ENCODE results near the gene SARDH. TPM values are rescaled to one million over a fixed set of nuclear protein-coding genes. Genes with fewer than 3 reads are reported as not detected.

SARDH gene
- total and polyA plus RNA-seq, 4 donors: 6.9 to 10.5 (median 8.8) TPM

DNA sequence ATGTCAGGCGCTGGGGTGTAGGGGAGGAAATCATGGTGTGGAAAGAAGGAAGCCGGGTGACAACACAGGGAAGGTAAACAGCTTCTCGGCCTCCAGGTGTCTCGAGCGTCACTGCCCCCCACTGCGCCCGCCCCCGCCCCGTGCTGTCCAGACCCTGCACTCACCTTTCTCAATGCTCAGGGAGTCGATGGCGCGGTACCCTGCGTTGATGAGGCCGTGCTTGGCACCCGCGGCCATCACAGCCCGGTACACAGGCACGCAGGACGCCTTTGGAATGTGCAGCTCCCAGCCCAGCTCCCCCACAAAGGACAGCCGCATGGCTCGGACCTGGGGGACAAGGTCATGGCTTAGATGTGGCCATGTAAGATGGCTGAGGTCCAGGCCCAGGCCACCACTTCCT, 66.8 kb downstream of the SARDH start:
- no peaks in the 10 kb centered on the region for H3K27me3 ChIP-seq (ENCODE audit: control insufficient read depth, insufficient read depth, low read length)
- no peak overlapping the region for H3K4me3 ChIP-seq (ENCODE audit: low read depth, low read length)
- peaks cover 13% of the 10 kb centered on the region for H3K4me1 ChIP-seq (ENCODE audit: control insufficient read depth, insufficient read depth, low read length)
- no peaks in the 10 kb centered on the region for H3K9me3 ChIP-seq (ENCODE audit: control insufficient read depth, insufficient read depth, low read length)
- no peak overlapping the region for H3K27ac ChIP-seq (ENCODE audit: low read depth, low read length)
- peaks cover 39% of the 10 kb centered on the region for H3K36me3 ChIP-seq (ENCODE audit: control insufficient read depth, insufficient read depth, low read length)
- 86% methylated on average over 21 of the region's 21 CpGs for WGBS (ENCODE audit: insufficient coverage)
- DNase-seq (ENCODE audit: low read depth in 4 of 6, low spot score in 6 of 6): no peak

GRCh38 chr9:133670466-133670865, 67.7 kb downstream of the SARDH start:
- no peaks in the 10 kb centered on the region for H3K27me3 ChIP-seq (ENCODE audit: control insufficient read depth, insufficient read depth, low read length)
- 88% methylated on average over 15 of the region's 17 CpGs for WGBS (ENCODE audit: insufficient coverage)
- H3K9me3 ChIP-seq (ENCODE audit: control insufficient read depth, insufficient read depth, low read length): no peaks in the 10 kb centered on the region
- H3K36me3 ChIP-seq (ENCODE audit: control insufficient read depth, insufficient read depth, low read length): peaks cover 44% of the 10 kb centered on the region
- DNase-seq (ENCODE audit: low read depth in 4 of 6, low spot score in 6 of 6): no peak
- H3K4me1 ChIP-seq (ENCODE audit: control insufficient read depth, insufficient read depth, low read length): peaks cover 13% of the 10 kb centered on the region
- no peak overlapping the region for H3K4me3 ChIP-seq (ENCODE audit: low read depth, low read length)
- no peak overlapping the region for H3K27ac ChIP-seq (ENCODE audit: low read depth, low read length)

DNA sequence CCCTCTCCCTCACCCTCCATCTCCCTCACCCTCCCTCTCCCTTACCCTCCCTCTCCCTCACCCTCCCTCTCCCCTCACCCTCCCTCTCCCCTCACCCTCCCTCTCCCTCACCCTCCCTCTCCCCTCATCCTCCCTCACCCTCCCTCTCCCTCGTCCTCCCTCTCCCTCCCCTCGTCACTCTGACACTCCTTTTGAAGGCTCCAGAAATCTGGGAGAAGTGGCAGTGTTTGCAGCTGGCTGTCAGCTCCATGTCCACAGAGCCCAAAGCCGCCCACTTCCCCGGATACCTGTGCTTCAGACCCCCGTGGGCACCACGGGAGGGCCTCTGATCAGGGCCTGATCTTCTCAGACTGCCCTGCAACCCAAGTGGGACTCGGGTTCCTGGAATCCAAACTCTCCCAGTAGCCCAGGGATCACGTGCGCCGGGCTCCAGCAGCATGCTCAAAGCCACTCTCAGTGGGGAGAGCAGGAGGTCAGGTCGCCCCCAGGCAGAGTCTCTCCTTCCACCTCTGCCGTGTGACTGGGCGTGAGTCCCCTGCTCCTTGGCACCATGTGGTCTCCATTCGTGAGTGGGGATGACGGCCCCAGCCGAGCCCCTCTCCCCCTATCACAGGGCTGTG, 68.9 kb downstream of the SARDH start:
- peaks cover 50% of the 10 kb centered on the region for H3K36me3 ChIP-seq (ENCODE audit: control insufficient read depth, insufficient read depth, low read length)
- no peaks in the 10 kb centered on the region for H3K9me3 ChIP-seq (ENCODE audit: control insufficient read depth, insufficient read depth, low read length)
- peaks cover 13% of the 10 kb centered on the region for H3K4me1 ChIP-seq (ENCODE audit: control insufficient read depth, insufficient read depth, low read length)
- DNase-seq (ENCODE audit: low read depth in 4 of 6, low spot score in 6 of 6): no peak
- H3K4me3 ChIP-seq (ENCODE audit: low read depth, low read length): no peak overlapping the region
- WGBS (ENCODE audit: insufficient coverage): 72% methylated on average over 14 of the region's 16 CpGs
- no peak overlapping the region for H3K27ac ChIP-seq (ENCODE audit: low read depth, low read length)
- H3K27me3 ChIP-seq (ENCODE audit: control insufficient read depth, insufficient read depth, low read length): no peaks in the 10 kb centered on the region

GRCh38 chr9:133667759-133668450, 70.2 kb downstream of the SARDH start:
- WGBS (ENCODE audit: insufficient coverage): 78% methylated on average over 13 of the region's 17 CpGs
- H3K36me3 ChIP-seq (ENCODE audit: control insufficient read depth, insufficient read depth, low read length): peaks cover 51% of the 10 kb centered on the region
- DNase-seq (ENCODE audit: low read depth in 4 of 6, low spot score in 6 of 6): no peak
- no peak overlapping the region for H3K27ac ChIP-seq (ENCODE audit: low read depth, low read length)
- peaks cover 6% of the 10 kb centered on the region for H3K4me1 ChIP-seq (ENCODE audit: control insufficient read depth, insufficient read depth, low read length)
- H3K9me3 ChIP-seq (ENCODE audit: control insufficient read depth, insufficient read depth, low read length): no peaks in the 10 kb centered on the region
- no peaks in the 10 kb centered on the region for H3K27me3 ChIP-seq (ENCODE audit: control insufficient read depth, insufficient read depth, low read length)
- H3K4me3 ChIP-seq (ENCODE audit: low read depth, low read length): no peak overlapping the region

GRCh38 chr9:133666845-133667244, 71.3 kb downstream of the SARDH start:
- DNase-seq (ENCODE audit: low read depth in 4 of 6, low spot score in 6 of 6): no peak
- peaks cover 54% of the 10 kb centered on the region for H3K36me3 ChIP-seq (ENCODE audit: control insufficient read depth, insufficient read depth, low read length)
- 75% methylated on average over 10 of the region's 11 CpGs for WGBS (ENCODE audit: insufficient coverage)
- H3K27ac ChIP-seq (ENCODE audit: low read depth, low read length): no peak overlapping the region
- H3K27me3 ChIP-seq (ENCODE audit: control insufficient read depth, insufficient read depth, low read length): no peaks in the 10 kb centered on the region
- H3K4me3 ChIP-seq (ENCODE audit: low read depth, low read length): no peak overlapping the region
- H3K4me1 ChIP-seq (ENCODE audit: control insufficient read depth, insufficient read depth, low read length): no peaks in the 10 kb centered on the region
- no peaks in the 10 kb centered on the region for H3K9me3 ChIP-seq (ENCODE audit: control insufficient read depth, insufficient read depth, low read length)

- Histone ChIP-seq H3K27ac (ENCODE audit: low read depth, low read length) (no peak overlapping the region), H3K4me3 (ENCODE audit: low read depth, low read length) (no peak overlapping the region), H3K4me1 (ENCODE audit: control insufficient read depth, insufficient read depth, low read length) (no peaks in the 10 kb centered on the region), H3K9me3 (ENCODE audit: control insufficient read depth, insufficient read depth, low read length) (no peaks in the 10 kb centered on the region), H3K27me3 (ENCODE audit: control insufficient read depth, insufficient read depth, low read length) (no peaks in the 10 kb centered on the region), H3K36me3 (ENCODE audit: control insufficient read depth, insufficient read depth, low read length) (peaks cover 55% of the 10 kb centered on the region)
- 78% methylated on average over 8 of the region's 9 CpGs for WGBS (ENCODE audit: insufficient coverage)
- DNase-seq (ENCODE audit: low read depth in 4 of 6, low spot score in 6 of 6): no peak
Measured at GRCh38 chr9:133666387-133666786, 71.8 kb downstream of the SARDH start.

GRCh38 chr9:133665535-133665934, 72.6 kb downstream of the SARDH start:
- Histone ChIP-seq H3K4me3 (ENCODE audit: low read depth, low read length) (no peak overlapping the region), H3K27ac (ENCODE audit: low read depth, low read length) (no peak overlapping the region), H3K9me3 (ENCODE audit: control insufficient read depth, insufficient read depth, low read length) (no peaks in the 10 kb centered on the region), H3K27me3 (ENCODE audit: control insufficient read depth, insufficient read depth, low read length) (no peaks in the 10 kb centered on the region), H3K36me3 (ENCODE audit: control insufficient read depth, insufficient read depth, low read length) (peaks cover 47% of the 10 kb centered on the region), H3K4me1 (ENCODE audit: control insufficient read depth, insufficient read depth, low read length) (no peaks in the 10 kb centered on the region)
- 88% methylated on average over 9 of the region's 12 CpGs for WGBS (ENCODE audit: insufficient coverage)
- no peak for DNase-seq (ENCODE audit: low read depth in 4 of 6, low spot score in 6 of 6)

- WGBS (ENCODE audit: insufficient coverage): 92% methylated on average over 12 of the region's 13 CpGs
- no peaks in the 10 kb centered on the region for H3K9me3 ChIP-seq (ENCODE audit: control insufficient read depth, insufficient read depth, low read length)
- H3K4me3 ChIP-seq (ENCODE audit: low read depth, low read length): no peak overlapping the region
- H3K4me1 ChIP-seq (ENCODE audit: control insufficient read depth, insufficient read depth, low read length): no peaks in the 10 kb centered on the region
- H3K27ac ChIP-seq (ENCODE audit: low read depth, low read length): no peak overlapping the region
- peaks cover 43% of the 10 kb centered on the region for H3K36me3 ChIP-seq (ENCODE audit: control insufficient read depth, insufficient read depth, low read length)
- no peak for DNase-seq (ENCODE audit: low read depth in 4 of 6, low spot score in 6 of 6)
- H3K27me3 ChIP-seq (ENCODE audit: control insufficient read depth, insufficient read depth, low read length): no peaks in the 10 kb centered on the region
Measured at GRCh38 chr9:133665096-133665495, 73.1 kb downstream of the SARDH start.

GRCh38 chr9:133664173-133665050, 73.7 kb downstream of the SARDH start:
- 86% methylated on average over 24 of the region's 27 CpGs for WGBS (ENCODE audit: insufficient coverage)
- no peak overlapping the region for H3K4me3 ChIP-seq (ENCODE audit: low read depth, low read length)
- no peak overlapping the region for H3K27ac ChIP-seq (ENCODE audit: low read depth, low read length)
- DNase-seq (ENCODE audit: low read depth in 4 of 6, low spot score in 6 of 6): no peak
- H3K27me3 ChIP-seq (ENCODE audit: control insufficient read depth, insufficient read depth, low read length): peaks cover 4% of the 10 kb centered on the region
- no peaks in the 10 kb centered on the region for H3K9me3 ChIP-seq (ENCODE audit: control insufficient read depth, insufficient read depth, low read length)
- peaks cover 37% of the 10 kb centered on the region for H3K36me3 ChIP-seq (ENCODE audit: control insufficient read depth, insufficient read depth, low read length)
- peaks cover 6% of the 10 kb centered on the region for H3K4me1 ChIP-seq (ENCODE audit: control insufficient read depth, insufficient read depth, low read length)
